ENCODE results near the gene BEX4.
A peak's percentile ranks its signal among the peaks of the same experiment; 100 is the strongest.

Gene BEX4

GRCh38 chrX:103214870-103215424 is at the start of gene BEX4:
Gene BEX4 (plus strand): TSS chrX:103215108. CDS start chrX:103216154, 1,046 bp downstream.
- no peak for TF ChIP-seq CTCF (IDR thresholded peaks at IDR 0.05)

GRCh38 chrX:103170216-103170615 is 44.7 kb upstream of the BEX4 start:
- no peak for TF ChIP-seq CTCF (IDR thresholded peaks at IDR 0.05)

GRCh38 chrX:103171353-103171752 is 43.6 kb upstream of the BEX4 start:
- no peak for TF ChIP-seq CTCF (IDR thresholded peaks at IDR 0.05)

- TF ChIP-seq CTCF (IDR thresholded peaks at IDR 0.05) = peak; percentile 71
Observed at GRCh38 chrX:103175944-103176753, 38.8 kb upstream of the BEX4 start.

- TF ChIP-seq CTCF (IDR thresholded peaks at IDR 0.05) = no peak
Observed at GRCh38 chrX:103177556-103177955, 37.4 kb upstream of the BEX4 start.

- no peak for TF ChIP-seq CTCF (IDR thresholded peaks at IDR 0.05)
Observed at GRCh38 chrX:103183912-103184311, 31.0 kb upstream of the BEX4 start.

GRCh38 chrX:103187953-103188475 is 26.9 kb upstream of the BEX4 start:
- TF ChIP-seq CTCF (IDR thresholded peaks at IDR 0.05) = no peak

Measured in LNCAP (cell line).